Measurements from ENCODE around the gene GTF2B. TPM values are rescaled to one million over a fixed set of nuclear protein-coding genes. Genes with fewer than 3 reads are reported as not detected.
"Not testable (repeated sequence)": the region's sequence is repeated elsewhere in the genome, so short reads cannot be mapped to it uniquely, and the experiment has no call there.

The GTF2B gene, protein sequence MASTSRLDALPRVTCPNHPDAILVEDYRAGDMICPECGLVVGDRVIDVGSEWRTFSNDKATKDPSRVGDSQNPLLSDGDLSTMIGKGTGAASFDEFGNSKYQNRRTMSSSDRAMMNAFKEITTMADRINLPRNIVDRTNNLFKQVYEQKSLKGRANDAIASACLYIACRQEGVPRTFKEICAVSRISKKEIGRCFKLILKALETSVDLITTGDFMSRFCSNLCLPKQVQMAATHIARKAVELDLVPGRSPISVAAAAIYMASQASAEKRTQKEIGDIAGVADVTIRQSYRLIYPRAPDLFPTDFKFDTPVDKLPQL
- total RNA-seq (2014; rRNA removed; shearing (Covaris generic)): 57.9 and 67.9 TPM in 2 replicates

DNA sequence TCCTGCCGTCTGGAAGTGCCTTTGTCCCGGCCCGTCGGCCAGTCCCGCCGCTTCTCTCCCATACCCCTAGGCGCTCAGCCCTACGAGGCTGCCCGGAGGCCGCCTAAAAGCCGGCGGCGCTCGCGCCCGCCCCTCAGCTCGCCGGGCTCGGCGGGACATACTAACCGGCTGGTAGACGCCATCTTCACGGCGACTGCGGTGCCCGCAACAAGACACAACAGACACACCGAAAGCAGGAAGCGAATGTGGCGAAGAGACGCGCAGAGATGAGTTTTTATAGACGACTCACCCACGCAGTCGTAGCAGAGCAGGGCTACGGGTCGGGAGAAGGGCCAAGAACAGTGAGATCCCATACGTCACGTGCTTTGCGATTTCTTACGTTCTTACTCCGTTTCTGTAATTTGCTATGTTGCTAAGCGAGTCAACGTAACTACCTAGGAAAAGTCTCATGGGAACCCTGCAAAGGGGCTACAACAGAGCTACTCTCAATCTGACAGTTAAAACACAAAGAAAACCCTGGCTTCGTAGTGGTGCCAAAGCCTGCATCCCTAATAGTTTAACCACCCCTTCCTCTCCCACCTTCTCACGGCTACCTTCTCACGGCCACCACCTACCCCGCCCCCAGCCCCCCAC lies at the start of gene GTF2B:
TSS of gene GTF2B (minus strand) at position 250 of the 633 bp plus-strand sequence. CDS start at position 182, 68 bp downstream.
- peaks cover 9% of the 10 kb centered on the region for H3K36me3 ChIP-seq
- peak; percentile 90 to 92 for DNase-seq (ENCODE audit: low read depth in 1 of 2, low spot score in 2 of 2)
- H3K4me3 ChIP-seq: peak within 1 kb of the TSS; percentile 77
- H3K27ac ChIP-seq: peak within 1 kb of the TSS; percentile 76
- H3K4me1 ChIP-seq (replicated peaks): peaks cover 6% of the 10 kb centered on the region
- no peaks in the 10 kb centered on the region for H3K27me3 ChIP-seq (replicated peaks)
- 0 out of 2 replicates have a peak, but pooled peaks cover 2% of the 10 kb centered on the region for H3K9me3 ChIP-seq (replicated peaks)

DNA sequence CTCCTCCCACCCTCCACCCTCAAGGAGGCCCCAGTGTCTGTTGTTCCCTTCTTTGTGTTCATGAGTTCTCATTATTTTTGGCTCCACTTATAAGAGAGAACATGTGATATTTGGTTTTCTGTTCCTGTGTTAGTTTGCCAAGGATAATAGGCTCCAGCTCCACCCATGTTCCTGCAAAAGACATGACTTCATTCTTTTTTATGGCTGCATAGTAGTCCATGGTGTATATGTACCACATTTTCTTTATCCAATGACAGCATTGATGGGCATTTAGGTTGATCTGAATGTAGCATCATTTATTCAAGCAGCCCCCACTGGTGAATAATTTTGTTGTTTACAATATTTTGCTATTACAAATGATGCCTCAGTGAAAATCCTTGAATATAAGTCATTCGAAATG lies 47.2 kb upstream of the GTF2B start:
- not testable (repeated sequence) for H3K27ac ChIP-seq; H3K27me3 ChIP-seq (replicated peaks); H3K4me1 ChIP-seq (replicated peaks); H3K4me3 ChIP-seq; DNase-seq (ENCODE audit: low read depth in 1 of 2, low spot score in 2 of 2); H3K9me3 ChIP-seq (replicated peaks)
- H3K36me3 ChIP-seq: peaks cover 45% of the 10 kb centered on the region

DNA sequence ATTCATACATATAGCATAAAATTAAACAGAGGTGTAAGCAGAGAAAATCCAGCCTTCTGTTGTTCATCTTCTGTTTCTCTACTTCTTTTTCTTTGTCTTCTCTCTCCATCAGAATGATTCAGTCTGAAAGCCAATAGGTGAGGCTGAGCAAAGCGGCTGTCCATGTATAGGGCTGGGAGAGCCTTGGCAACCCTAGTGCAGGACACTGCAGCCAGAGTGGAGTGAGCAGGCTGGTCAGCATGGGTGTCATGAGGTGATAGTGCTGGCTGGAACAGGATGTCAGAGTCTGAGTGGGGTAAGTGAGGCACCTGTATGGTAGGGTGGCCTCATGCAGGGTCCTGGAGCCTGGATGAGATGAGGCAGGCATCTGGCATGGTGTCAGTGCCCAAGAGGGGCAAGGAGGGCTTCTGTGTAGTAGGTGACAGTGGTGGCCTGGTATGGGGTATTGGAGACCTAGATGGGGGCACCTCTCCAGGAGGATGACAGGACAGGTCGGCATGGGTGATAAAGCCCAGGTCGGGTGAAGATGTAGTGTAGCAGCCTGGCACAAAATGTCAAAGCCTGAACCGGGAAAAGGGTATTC lies 45.5 kb upstream of the GTF2B start:
- Histone ChIP-seq H3K4me1 (replicated peaks) (no peaks in the 10 kb centered on the region), H3K9me3 (replicated peaks) (no peaks in the 10 kb centered on the region), H3K27me3 (replicated peaks) (no peaks in the 10 kb centered on the region), H3K36me3 (peaks cover 46% of the 10 kb centered on the region), H3K27ac (no peak overlapping the region), H3K4me3 (no peak overlapping the region)
- no peak for DNase-seq (ENCODE audit: low read depth in 1 of 2, low spot score in 2 of 2)

DNA sequence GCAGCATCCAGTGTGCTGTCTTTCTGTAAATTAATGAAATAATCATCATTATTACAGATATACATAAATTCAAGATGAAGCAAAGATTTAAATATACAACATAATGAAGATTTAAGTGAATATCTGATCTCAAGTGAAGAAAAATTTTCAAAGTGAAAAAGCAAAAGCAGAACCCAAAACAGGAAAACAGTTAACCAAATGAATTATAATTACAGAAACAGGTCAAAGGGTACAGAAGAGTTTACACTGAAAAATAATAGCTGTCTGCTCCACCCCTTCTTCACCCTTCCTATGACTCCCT lies 44.8 kb upstream of the GTF2B start:
- DNase-seq (ENCODE audit: low read depth in 1 of 2, low spot score in 2 of 2): no peak
- H3K27me3 ChIP-seq (replicated peaks): no peaks in the 10 kb centered on the region
- H3K4me1 ChIP-seq (replicated peaks): no peaks in the 10 kb centered on the region
- H3K9me3 ChIP-seq (replicated peaks): no peaks in the 10 kb centered on the region
- H3K27ac ChIP-seq: no peak overlapping the region
- H3K36me3 ChIP-seq: peaks cover 39% of the 10 kb centered on the region
- no peak overlapping the region for H3K4me3 ChIP-seq

DNA sequence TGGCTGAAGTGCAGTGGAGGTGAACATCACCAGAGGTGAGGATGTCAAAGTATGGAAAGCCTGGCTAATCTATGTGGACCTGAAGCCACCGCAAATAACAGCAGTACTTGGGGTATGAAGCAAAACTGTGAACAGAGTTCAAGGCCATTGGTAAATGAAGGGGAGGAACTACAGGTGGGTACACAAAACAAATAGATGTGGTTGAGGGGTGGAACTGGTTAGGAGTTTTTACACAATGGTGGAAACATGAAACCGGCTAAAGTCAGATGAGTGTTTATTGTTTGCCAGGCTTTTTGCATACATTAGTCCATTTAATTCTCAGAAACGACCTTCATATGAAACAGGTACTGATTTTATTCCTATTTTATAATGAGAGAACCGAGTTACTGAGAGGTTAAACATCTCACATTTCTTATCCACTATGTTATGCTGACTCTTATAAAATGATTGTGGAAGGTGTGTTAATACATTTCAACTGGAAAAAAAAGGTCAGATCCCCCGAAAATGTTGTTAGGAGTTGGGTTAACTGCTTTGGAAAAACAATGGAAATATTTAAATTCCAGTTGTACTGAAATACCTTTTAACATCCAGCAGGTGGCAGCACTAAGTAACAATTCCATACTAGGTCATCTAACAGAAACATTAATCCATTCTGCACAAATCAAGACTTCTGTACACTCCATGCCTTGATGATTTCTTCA lies 44.3 kb upstream of the GTF2B start:
- Histone ChIP-seq H3K27me3 (replicated peaks) (no peaks in the 10 kb centered on the region), H3K4me1 (replicated peaks) (no peaks in the 10 kb centered on the region), H3K27ac (no peak overlapping the region), H3K36me3 (peaks cover 37% of the 10 kb centered on the region), H3K9me3 (replicated peaks) (no peaks in the 10 kb centered on the region), H3K4me3 (no peak overlapping the region)
- peak in 1 of 2 experiments; percentile 33 for DNase-seq (ENCODE audit: low read depth in 1 of 2, low spot score in 2 of 2)

DNA sequence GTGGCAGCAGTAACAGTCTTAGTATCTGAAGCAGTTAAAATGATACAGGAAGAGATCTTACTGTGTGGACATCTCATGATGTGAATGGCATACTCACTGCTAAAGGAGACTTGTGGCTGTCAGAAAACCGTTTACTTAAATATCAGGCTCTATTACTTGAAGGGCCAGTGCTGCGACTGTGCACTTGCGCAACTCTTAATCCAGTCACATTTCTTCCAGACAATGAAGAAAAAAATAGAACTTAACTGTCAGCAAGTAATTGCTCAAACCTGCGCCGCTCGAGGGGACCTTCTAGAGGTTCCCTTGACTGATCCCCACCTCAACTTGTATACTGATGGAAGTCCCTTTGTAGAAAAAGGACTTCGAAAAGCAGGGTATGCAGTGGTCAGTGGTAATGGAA lies 38.8 kb upstream of the GTF2B start:
- peaks cover 13% of the 10 kb centered on the region for H3K36me3 ChIP-seq
- not testable (repeated sequence) for DNase-seq (ENCODE audit: low read depth in 1 of 2, low spot score in 2 of 2); H3K27ac ChIP-seq; H3K9me3 ChIP-seq (replicated peaks); H3K4me1 ChIP-seq (replicated peaks); H3K4me3 ChIP-seq; H3K27me3 ChIP-seq (replicated peaks)

DNA sequence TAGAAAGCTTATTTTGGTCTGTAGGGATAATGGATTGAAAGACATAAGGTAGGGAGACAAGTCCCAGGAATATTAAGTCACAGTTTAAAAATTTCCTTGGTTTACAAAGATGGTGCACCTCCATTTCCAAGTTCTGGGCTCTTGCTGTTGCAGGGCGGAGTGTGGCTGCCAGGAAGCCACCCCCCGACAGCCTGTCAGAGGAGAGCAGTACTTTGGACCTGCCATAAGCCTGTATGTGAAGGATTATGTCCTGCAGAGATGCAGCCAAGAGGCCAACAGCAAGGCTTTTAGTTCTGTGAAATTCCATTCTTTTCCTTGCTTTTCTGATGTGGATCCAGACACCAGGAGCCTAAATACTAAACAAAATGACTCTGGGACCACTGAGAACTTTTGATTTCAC lies 31.9 kb upstream of the GTF2B start:
- Histone ChIP-seq H3K27ac (no peak overlapping the region), H3K27me3 (replicated peaks) (no peaks in the 10 kb centered on the region), H3K4me3 (no peak overlapping the region), H3K4me1 (replicated peaks) (no peaks in the 10 kb centered on the region), H3K9me3 (replicated peaks) (no peaks in the 10 kb centered on the region), H3K36me3 (peaks cover 14% of the 10 kb centered on the region)
- no peak for DNase-seq (ENCODE audit: low read depth in 1 of 2, low spot score in 2 of 2)

DNA sequence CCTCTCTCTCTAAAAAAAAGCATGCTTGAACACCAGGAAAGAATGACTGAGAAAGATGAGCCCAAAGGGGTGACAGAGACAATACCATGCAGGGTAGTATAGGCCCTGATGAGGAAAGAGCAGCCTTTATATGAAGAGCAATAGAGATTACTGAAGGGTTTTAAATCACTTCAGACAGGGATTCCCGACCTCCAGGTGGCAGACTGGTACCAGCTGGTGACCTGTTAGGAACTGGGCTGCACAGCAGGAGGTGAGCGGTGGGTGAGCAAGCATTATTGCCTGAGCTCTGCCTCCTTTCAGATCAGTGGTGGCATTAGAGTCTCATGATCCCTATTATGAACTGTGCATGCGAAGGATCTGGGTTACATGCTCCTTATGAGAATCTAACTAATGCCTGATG lies 30.8 kb upstream of the GTF2B start:
- DNase-seq (ENCODE audit: low read depth in 1 of 2, low spot score in 2 of 2): no peak

DNA sequence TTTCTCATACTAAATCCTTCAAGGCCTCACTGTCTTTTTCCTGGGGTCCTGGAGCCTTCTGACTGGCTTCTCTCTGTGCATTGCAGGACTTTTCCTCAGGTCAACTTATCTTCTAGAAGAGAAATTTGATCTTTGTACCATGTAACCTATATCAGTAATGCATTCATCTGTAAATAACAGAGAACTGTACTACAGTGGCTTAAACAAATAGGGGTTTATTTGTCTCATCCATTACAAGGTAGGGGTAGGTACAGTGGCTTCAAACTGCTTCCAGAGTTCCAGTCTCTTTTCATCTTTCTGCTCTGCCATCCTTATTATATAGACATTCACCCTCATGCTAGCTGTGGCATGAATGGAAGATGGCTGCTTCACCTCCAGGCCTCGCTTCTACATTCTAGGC lies 29.5 kb upstream of the GTF2B start:
- no peaks in the 10 kb centered on the region for H3K27me3 ChIP-seq (replicated peaks)
- DNase-seq (ENCODE audit: low read depth in 1 of 2, low spot score in 2 of 2): no peak
- no peak overlapping the region for H3K27ac ChIP-seq
- no peaks in the 10 kb centered on the region; the same call in none of the 2 replicates for H3K9me3 ChIP-seq (replicated peaks)
- no peak overlapping the region for H3K4me3 ChIP-seq
- peaks cover 14% of the 10 kb centered on the region for H3K36me3 ChIP-seq
- no peaks in the 10 kb centered on the region for H3K4me1 ChIP-seq (replicated peaks)

More for the DNA sequence above, 30.8 kb upstream of the GTF2B start:
- no peaks in the 10 kb centered on the region for H3K4me1 ChIP-seq (replicated peaks)
- no peak overlapping the region for H3K4me3 ChIP-seq
- H3K27ac ChIP-seq: no peak overlapping the region
- H3K36me3 ChIP-seq: peaks cover 14% of the 10 kb centered on the region
- no peaks in the 10 kb centered on the region; the same call in 1 of the 2 replicates for H3K9me3 ChIP-seq (replicated peaks)
- H3K27me3 ChIP-seq (replicated peaks): no peaks in the 10 kb centered on the region

DNA sequence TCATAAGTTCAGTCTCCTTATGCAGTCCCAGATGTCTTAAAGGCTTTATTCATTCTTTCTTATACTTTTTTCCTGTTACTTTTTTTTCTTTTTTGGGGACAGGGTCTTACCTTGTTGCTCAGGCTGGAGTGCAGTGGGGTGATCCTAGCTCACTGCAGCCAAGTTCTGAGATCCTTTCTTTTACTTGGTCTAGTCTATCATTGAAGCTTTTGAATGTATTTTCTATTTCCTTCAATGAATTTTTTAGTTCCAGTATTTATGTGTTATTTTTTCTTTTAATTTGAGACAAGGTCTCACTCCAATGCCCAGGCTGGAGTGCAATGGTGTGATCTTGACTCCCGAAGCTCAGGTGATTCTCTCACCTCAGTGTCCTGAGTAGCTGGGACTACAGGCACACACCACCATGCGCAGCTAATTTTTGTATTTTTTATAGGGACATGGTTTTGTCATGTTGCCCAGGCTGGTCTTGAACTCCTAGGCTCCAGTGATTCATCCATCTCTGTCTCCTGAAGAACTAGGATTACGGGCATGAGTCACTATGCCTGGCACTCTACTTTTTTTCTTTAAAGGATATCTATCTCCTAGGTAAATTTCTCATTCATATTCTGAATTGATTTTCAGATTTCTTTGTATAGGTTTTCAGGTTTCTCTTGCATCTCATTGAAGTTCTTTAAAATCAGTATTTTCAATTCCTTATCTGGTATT lies 26.1 kb upstream of the GTF2B start:
- no peak overlapping the region for H3K4me3 ChIP-seq
- 0 out of 2 replicates have a peak, but pooled peaks cover 6% of the 10 kb centered on the region for H3K36me3 ChIP-seq
- no peak for DNase-seq (ENCODE audit: low read depth in 1 of 2, low spot score in 2 of 2)
- no peaks in the 10 kb centered on the region for H3K27me3 ChIP-seq (replicated peaks)
- no peak overlapping the region for H3K27ac ChIP-seq
- no peaks in the 10 kb centered on the region; the same call in none of the 2 replicates for H3K9me3 ChIP-seq (replicated peaks)
- H3K4me1 ChIP-seq (replicated peaks): no peaks in the 10 kb centered on the region

DNA sequence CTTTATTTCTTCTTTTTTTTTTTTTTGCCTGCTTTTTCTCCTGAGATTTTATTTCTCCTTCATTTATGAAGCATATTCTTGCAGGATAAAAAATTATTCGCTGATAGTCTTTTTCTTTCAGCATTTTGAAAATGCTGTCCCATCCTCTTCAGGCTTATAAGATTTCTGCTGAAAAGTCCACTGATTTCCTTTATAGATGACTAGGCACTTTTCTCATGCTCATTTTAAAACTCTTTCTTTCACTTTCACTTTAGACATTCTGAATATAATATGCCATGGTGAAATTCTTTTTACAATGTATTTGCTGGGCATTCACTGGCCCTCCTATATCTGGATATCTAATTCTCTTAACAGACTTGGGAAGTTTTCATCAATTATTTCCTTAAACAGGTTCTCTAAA lies 25.5 kb upstream of the GTF2B start:
- no peak overlapping the region for H3K4me3 ChIP-seq
- no peaks in the 10 kb centered on the region; the same call in none of the 2 replicates for H3K9me3 ChIP-seq (replicated peaks)
- H3K27me3 ChIP-seq (replicated peaks): no peaks in the 10 kb centered on the region
- H3K4me1 ChIP-seq (replicated peaks): no peaks in the 10 kb centered on the region
- 0 out of 2 replicates have a peak, but pooled peaks cover 6% of the 10 kb centered on the region for H3K36me3 ChIP-seq
- DNase-seq (ENCODE audit: low read depth in 1 of 2, low spot score in 2 of 2): no peak
- H3K27ac ChIP-seq: no peak overlapping the region

DNA sequence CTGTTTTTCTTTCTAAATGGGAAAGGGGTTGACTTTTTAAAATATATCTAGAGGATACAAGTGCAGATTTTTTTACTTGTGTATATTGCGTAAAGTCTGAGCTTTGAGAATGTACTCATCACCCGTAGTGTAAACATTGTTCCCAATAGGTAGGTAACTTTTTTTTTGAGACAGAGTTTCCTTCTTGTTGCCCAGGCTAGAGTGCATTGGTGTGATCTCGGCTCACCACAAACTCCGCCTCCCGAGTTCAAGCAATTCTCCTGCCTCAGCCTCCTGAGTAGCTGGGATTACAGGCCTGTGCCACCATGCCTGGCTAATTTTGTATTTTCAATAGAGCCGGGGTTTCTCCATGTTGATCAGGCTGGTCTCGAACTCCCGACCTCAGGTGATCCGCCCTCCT lies 20.4 kb upstream of the GTF2B start:
- H3K36me3 ChIP-seq; H3K9me3 ChIP-seq (replicated peaks): not testable (repeated sequence)

DNA sequence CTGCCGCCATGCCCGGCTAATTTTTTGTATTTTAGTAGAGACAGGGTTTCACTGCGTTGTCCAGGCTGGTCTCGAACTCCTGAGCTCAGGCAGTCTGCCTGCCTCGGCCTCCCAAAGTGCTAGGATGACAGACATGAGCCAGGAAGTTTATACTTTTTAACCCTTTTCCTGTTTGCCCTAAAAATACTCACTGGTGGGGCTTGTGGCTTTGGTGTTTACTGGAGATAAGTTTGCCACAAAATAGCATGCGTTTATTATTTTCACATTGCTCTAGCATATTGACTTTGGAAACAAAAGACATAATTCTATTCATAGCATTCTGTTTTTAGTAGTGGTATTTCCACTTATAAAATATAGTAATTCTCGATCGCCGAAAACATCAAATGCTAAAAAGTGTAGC lies 19.8 kb upstream of the GTF2B start:
- Histone ChIP-seq H3K4me3 (no peak overlapping the region), H3K27me3 (replicated peaks) (0 out of 2 replicates have a peak, but pooled peaks cover 3% of the 10 kb centered on the region), H3K27ac (no peak overlapping the region), H3K4me1 (replicated peaks) (no peaks in the 10 kb centered on the region), H3K36me3 (no peaks in the 10 kb centered on the region), H3K9me3 (replicated peaks) (no peaks in the 10 kb centered on the region; the same call in 1 of the 2 replicates)
- no peak for DNase-seq (ENCODE audit: low read depth in 1 of 2, low spot score in 2 of 2)

More for the DNA sequence above, 20.4 kb upstream of the GTF2B start:
- DNase-seq (ENCODE audit: low read depth in 1 of 2, low spot score in 2 of 2); H3K27ac ChIP-seq; H3K4me3 ChIP-seq; H3K4me1 ChIP-seq (replicated peaks); H3K27me3 ChIP-seq (replicated peaks): not testable (repeated sequence)

Data from SJSA1 (cell line).